Pancreas (tissue), 10 donors: ENCODE measurements around the gene ANG. TPM values are rescaled to one million over a fixed set of nuclear protein-coding genes. Genes with fewer than 3 reads are reported as not detected.

Experiments
- ATAC-seq, 4 donors: fragments of 200-7000 bp; cut with Tn5 transposase; one replicate each; pipeline versions ENCODE4 v1.8.0 to v1.9.1; 2020; ENCODE audit warnings: mild to moderate bottlenecking in 4 of 4, moderate library complexity in 4 of 4
- DNase-seq, 6 donors: peaks; one replicate each; pipeline ENCODE4 v3.0.0-alpha.2; 2020
- FAIRE-seq: peaks from 2 replicates; lab custom pipeline; 2012; peaks lifted over from hg19 to GRCh38; lab: Jason Lieb, UNC
- H3K27ac ChIP-seq, 4 donors: fragments of 200-600 bp; sonication (generic); 1 replicate in 3 of 4; 2 replicates in 1 of 4; pipeline versions ENCODE4 v1.5.0 to v1.8.0; 2020
- H3K27me3 ChIP-seq, 4 donors: fragments of 200-600 bp; one replicate each; pipeline ENCODE4 v1.8.0; 2021
- H3K36me3 ChIP-seq, 3 donors: fragments of 200-600 bp; sonication (generic) in 1 of 3; one replicate each; pipeline versions ENCODE4 v1.5.0 to v1.8.0; 2020 to 2021
- H3K4me1 ChIP-seq, 3 donors: fragments of 200-600 bp; one replicate each; pipeline ENCODE4 v1.8.0; 2021
- H3K4me3 ChIP-seq, 4 donors: fragments of 200-600 bp; sonication (generic) in 2 of 4; one replicate each; pipeline versions ENCODE4 v1.5.0 to v1.8.0; 2020 to 2021
- H3K9me3 ChIP-seq, 4 donors: fragments of 200-600 bp; one replicate each; pipeline ENCODE4 v1.8.0; 2021
- CTCF ChIP-seq, 4 donors: fragments of 200-600 bp; sonication (generic) in 3 of 4; IDR thresholded peaks; one replicate each; pipeline versions ENCODE4 v1.5.0 to v1.8.0; 2021; ENCODE audit warnings: antibody characterized with exemption in 4 of 4
- WGBS, 2 donors: extraction: QIAGEN DNeasy Blood & Tissue Kit; methylation state at CpG; one replicate each; pipeline ENCODE4 v1.1.7; 2013; 5-methylcytosine and 5-hydroxymethylcytosine counted together
- intact Hi-C, 3 donors: fragments of 100-400 bp; cut with DNase I; formaldehyde crosslinking; loops; one replicate each; pipeline versions ENCODE4 v1.11.1 to v1.14.2; 2022
- polyA plus RNA-seq, 2 donors: library from polyadenylated mRNA; stranded (reverse); fragments of 200-250 nt; gene quantifications; one replicate each; pipeline ENCODE4 v1.2.3, GENCODE V29; 2013
- total RNA-seq, 6 donors: library from RNA; stranded (reverse); fragmentation: NEBNext Ultra II Directional in 4 of 6; extraction: Animal tissue kit (Norgen Biotek cat#: 25700) in 4 of 6; gene quantifications; one replicate each; pipeline versions ENCODE4 v1.2.1 to v1.2.4, GENCODE V29; 2021 to 2023
- donor health status: healthy with polysubstance abuse.
- donor health status: DM: no; HTN: no; CAD: no; lungs with moderate emphysema.
- donor health status: DM: no; HTN: no; CAD: no.
- donor health status: control.
- donor health status: control.
- donor health status: Bipolar disorder and iron deficiency.
- donor health status: DM: yes; HTN: yes; CAD: no.
- donor health status: DM: no; HTN: no; CAD: no.
- donor health status: DM: no; HTN: no; CAD: no.
- donor health status: DM: yes; HTN: yes; CAD: no.

Gene ANG
- total and polyA plus RNA-seq, 8 donors: 9.8 to 16.0 (median 13.3) TPM

GRCh38 chr14:20714593-20715250 lies 26.2 kb downstream of the ANG start:
- Histone ChIP-seq H3K4me3 (no peak overlapping the region), H3K27me3 (no peaks in the 10 kb centered on the region), H3K9me3 (no peaks in the 10 kb centered on the region), H3K4me1 (peaks cover 0 to 16% (median 8%) of the 10 kb centered on the region in 3 donors), H3K36me3 (no peaks in the 10 kb centered on the region), H3K27ac (peak overlapping the region in 3 of 4 donors; percentile 5 to 70 (median 37))
- TF ChIP-seq CTCF (IDR thresholded peaks at IDR 0.05): no peak
- DNase-seq: peak in 5 of 6 donors; percentile 39 to 78 (median 72)
- 12 to 17% methylated on average over 4 of the region's 4 CpGs for WGBS, 2 donors
- intact Hi-C loops: no loop called here
- no peak for FAIRE-seq
- peak; percentile 81 to 92 (median 84) for ATAC-seq

- no peak for FAIRE-seq
- no peak overlapping the region for H3K4me3 ChIP-seq
- no peaks in the 10 kb centered on the region for H3K36me3 ChIP-seq
- no peaks in the 10 kb centered on the region for H3K9me3 ChIP-seq
- no peak for TF ChIP-seq CTCF (IDR thresholded peaks at IDR 0.05)
- 14 to 15% methylated on average over 4 of the region's 4 CpGs for WGBS, 2 donors
- peaks cover 0 to 12% (median 12%) of the 10 kb centered on the region in 3 donors for H3K4me1 ChIP-seq
- ATAC-seq: peak; percentile 52 to 87 (median 68)
- H3K27me3 ChIP-seq: no peaks in the 10 kb centered on the region
- H3K27ac ChIP-seq: peak overlapping the region in 2 of 4 donors; percentile 7 to 55
- DNase-seq: peak in 3 of 6 donors; percentile 29 to 44 (median 31)
- intact Hi-C loops: no loop called here
Measured at GRCh38 chr14:20719777-20720176, 31.2 kb downstream of the ANG start.

- H3K4me1 ChIP-seq: peaks cover 0 to 12% (median 12%) of the 10 kb centered on the region in 3 donors
- H3K27me3 ChIP-seq: no peaks in the 10 kb centered on the region
- peak in 1 of 4 donors; percentile 25 for ATAC-seq
- H3K4me3 ChIP-seq: no peak overlapping the region
- TF ChIP-seq CTCF (IDR thresholded peaks at IDR 0.05): no peak
- 85 to 89% methylated on average over 6 of the region's 6 CpGs for WGBS, 2 donors
- FAIRE-seq: no peak
- DNase-seq: no peak
- H3K36me3 ChIP-seq: no peaks in the 10 kb centered on the region
- intact Hi-C loops: no loop called here
- H3K27ac ChIP-seq: no peak overlapping the region
- no peaks in the 10 kb centered on the region for H3K9me3 ChIP-seq
Measured at GRCh38 chr14:20720741-20721140, 32.2 kb downstream of the ANG start.

GRCh38 chr14:20722016-20722415 lies 33.5 kb downstream of the ANG start:
- intact Hi-C loops: no loop called here
- no peak for ATAC-seq

More at GRCh38 chr14:20722016-20722415, 33.5 kb downstream of the ANG start:
- no peak overlapping the region for H3K4me3 ChIP-seq
- no peaks in the 10 kb centered on the region for H3K9me3 ChIP-seq
- 93 to 95% methylated on average over 12 of the region's 12 CpGs for WGBS, 2 donors
- FAIRE-seq: no peak
- no peaks in the 10 kb centered on the region for H3K36me3 ChIP-seq
- no peak for TF ChIP-seq CTCF (IDR thresholded peaks at IDR 0.05)
- H3K27ac ChIP-seq: no peak overlapping the region
- DNase-seq: no peak
- peaks cover 0 to 15% (median 12%) of the 10 kb centered on the region in 3 donors for H3K4me1 ChIP-seq
- H3K27me3 ChIP-seq: no peaks in the 10 kb centered on the region
